HUES6 (cell line): ENCODE data around the gene HMX1.

ENCODE experiments used
- H3K27ac ChIP-seq: 2 replicates; pipeline ENCODE4 v1.7.0; 2013; ENCODE audit warnings: low read depth, mild to moderate bottlenecking, low read length, inconsistent platforms
- H3K27me3 ChIP-seq: 2 replicates; pipeline ENCODE4 v1.6.1; 2013; ENCODE audit warnings: low read length; ENCODE audit not compliant: control insufficient read depth, insufficient read depth
- H3K36me3 ChIP-seq: 2 replicates; pipeline ENCODE4 v1.6.1; 2013; ENCODE audit warnings: low read length; ENCODE audit not compliant: control insufficient read depth, insufficient read depth
- H3K4me1 ChIP-seq: 2 replicates; pipeline ENCODE4 v1.6.1; 2013; ENCODE audit warnings: low read length; ENCODE audit not compliant: control insufficient read depth, insufficient read depth
- H3K4me3 ChIP-seq: 2 replicates; pipeline ENCODE4 v1.5.1; 2013; ENCODE audit warnings: low read depth, low read length
- H3K9ac ChIP-seq: one replicate; pipeline ENCODE4 v1.6.1; 2013; ENCODE audit warnings: mild to moderate bottlenecking, low read length
- H3K9me3 ChIP-seq: 2 replicates; pipeline ENCODE4 v1.6.1; 2013; ENCODE audit warnings: low read depth, low read length; ENCODE audit not compliant: control insufficient read depth, insufficient read depth

HMX1 gene

GRCh38 chr4:8858701-8859210 is 12.9 kb downstream of the HMX1 start:
- H3K9ac ChIP-seq: no peak overlapping the region
- peaks cover 50% of the 10 kb centered on the region for H3K4me1 ChIP-seq
- H3K4me3 ChIP-seq: peak overlapping the region; percentile 57

GRCh38 chr4:8857766-8858700 is 13.6 kb downstream of the HMX1 start:
- Histone ChIP-seq H3K4me3 (peak overlapping the region; percentile 57), H3K9ac (peak overlapping the region; percentile 15), H3K9me3 (no peaks in the 10 kb centered on the region), H3K27me3 (peaks cover 95% of the 10 kb centered on the region), H3K4me1 (peaks cover 49% of the 10 kb centered on the region), H3K36me3 (no peaks in the 10 kb centered on the region), H3K27ac (no peak overlapping the region)

More at GRCh38 chr4:8858701-8859210, 12.9 kb downstream of the HMX1 start:
- peaks cover 99% of the 10 kb centered on the region for H3K27me3 ChIP-seq
- no peaks in the 10 kb centered on the region for H3K36me3 ChIP-seq
- H3K27ac ChIP-seq: no peak overlapping the region
- H3K9me3 ChIP-seq: no peaks in the 10 kb centered on the region

- H3K4me3 ChIP-seq: peak overlapping the region; percentile 57
- H3K27me3 ChIP-seq: peaks cover 92% of the 10 kb centered on the region
Measured at GRCh38 chr4:8856835-8857621, 14.6 kb downstream of the HMX1 start.

DNA sequence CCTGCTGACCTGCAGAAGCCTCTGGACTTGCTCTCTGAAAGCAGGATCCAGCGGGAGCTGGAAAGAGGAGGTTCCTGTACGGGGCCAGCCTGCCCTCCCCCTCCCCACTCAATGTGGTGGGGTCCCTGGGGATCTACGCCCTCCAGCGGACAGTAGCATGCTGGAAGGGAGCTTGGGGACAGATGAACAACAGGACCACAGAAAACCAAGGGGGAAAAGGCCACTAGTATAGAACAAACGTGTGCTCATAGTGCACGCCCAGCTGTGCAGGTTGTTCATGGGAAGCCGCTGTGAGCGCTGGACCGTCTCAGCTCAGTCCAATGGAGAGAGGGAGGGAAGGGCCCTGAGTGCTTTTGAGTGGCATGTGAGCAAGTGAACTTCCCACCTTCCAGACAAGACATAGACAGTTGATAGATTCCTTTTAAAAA is 15.8 kb downstream of the HMX1 start:
- Histone ChIP-seq H3K9ac (no peak overlapping the region), H3K27me3 (peaks cover 80% of the 10 kb centered on the region), H3K4me3 (peak overlapping the region; percentile 21), H3K4me1 (peaks cover 40% of the 10 kb centered on the region), H3K27ac (no peak overlapping the region), H3K9me3 (no peaks in the 10 kb centered on the region), H3K36me3 (no peaks in the 10 kb centered on the region)

More at GRCh38 chr4:8856835-8857621, 14.6 kb downstream of the HMX1 start:
- Histone ChIP-seq H3K27ac (no peak overlapping the region), H3K9me3 (no peaks in the 10 kb centered on the region), H3K36me3 (no peaks in the 10 kb centered on the region), H3K4me1 (peaks cover 44% of the 10 kb centered on the region), H3K9ac (no peak overlapping the region)

DNA sequence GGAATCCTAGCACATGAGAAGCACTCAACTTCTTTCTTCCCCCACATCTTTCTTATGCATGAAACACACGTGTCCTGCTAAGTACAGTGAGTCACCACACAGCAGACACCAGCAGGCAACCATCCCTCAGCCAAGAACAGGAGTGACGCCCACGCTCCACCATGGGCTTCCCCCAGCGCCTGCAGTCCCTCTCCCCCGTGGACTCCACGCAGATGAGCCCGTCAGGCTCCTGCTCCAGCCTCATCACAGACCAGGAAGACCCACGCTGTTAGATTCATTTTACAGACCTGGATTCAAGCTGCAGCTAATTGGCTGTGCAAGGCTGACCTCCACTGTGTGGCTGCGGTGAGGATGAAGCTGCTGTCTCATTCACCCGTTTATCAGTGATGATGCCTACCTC is 16.7 kb downstream of the HMX1 start:
- no peaks in the 10 kb centered on the region for H3K36me3 ChIP-seq
- H3K27me3 ChIP-seq: peaks cover 79% of the 10 kb centered on the region
- no peak overlapping the region for H3K9ac ChIP-seq
- H3K27ac ChIP-seq: no peak overlapping the region
- no peak overlapping the region; the same call in 1 of the 2 replicates for H3K4me3 ChIP-seq
- no peaks in the 10 kb centered on the region for H3K9me3 ChIP-seq
- H3K4me1 ChIP-seq: peaks cover 35% of the 10 kb centered on the region

GRCh38 chr4:8854016-8854415 is 17.6 kb downstream of the HMX1 start:
- peaks cover 31% of the 10 kb centered on the region for H3K4me1 ChIP-seq
- H3K27ac ChIP-seq: no peak overlapping the region
- H3K9me3 ChIP-seq: no peaks in the 10 kb centered on the region
- H3K27me3 ChIP-seq: peaks cover 78% of the 10 kb centered on the region
- no peaks in the 10 kb centered on the region for H3K36me3 ChIP-seq
- H3K4me3 ChIP-seq: no peak overlapping the region
- H3K9ac ChIP-seq: no peak overlapping the region

DNA sequence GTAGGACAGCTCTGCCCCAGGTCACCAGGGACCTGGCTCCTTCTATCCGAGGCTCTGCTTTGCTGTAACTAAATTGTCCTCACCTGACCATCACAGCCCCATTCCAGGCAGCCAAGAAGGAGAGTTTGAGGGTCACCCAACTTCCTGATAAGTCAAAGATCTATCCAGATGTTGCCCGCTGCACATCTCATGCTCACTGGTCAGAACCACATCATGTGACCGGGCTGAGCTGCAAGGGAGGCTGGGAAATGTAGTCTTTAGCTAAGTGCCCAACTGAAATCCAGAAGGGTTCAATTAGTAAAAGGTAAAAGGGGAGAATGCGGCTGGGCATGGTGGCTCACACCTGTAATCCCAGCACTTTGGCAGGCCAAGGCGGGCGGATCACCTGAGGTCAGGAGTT is 18.4 kb downstream of the HMX1 start:
- Histone ChIP-seq H3K4me1 (peaks cover 26% of the 10 kb centered on the region), H3K27ac (no peak overlapping the region), H3K36me3 (no peaks in the 10 kb centered on the region), H3K9ac (no peak overlapping the region), H3K9me3 (no peaks in the 10 kb centered on the region), H3K4me3 (no peak overlapping the region), H3K27me3 (peaks cover 76% of the 10 kb centered on the region)

GRCh38 chr4:8852118-8852704 is 19.4 kb downstream of the HMX1 start:
- peaks cover 66% of the 10 kb centered on the region for H3K27me3 ChIP-seq
- no peaks in the 10 kb centered on the region for H3K36me3 ChIP-seq
- peaks cover 22% of the 10 kb centered on the region for H3K4me1 ChIP-seq
- no peak overlapping the region for H3K9ac ChIP-seq
- H3K4me3 ChIP-seq: no peak overlapping the region
- H3K9me3 ChIP-seq: no peaks in the 10 kb centered on the region
- H3K27ac ChIP-seq: no peak overlapping the region

GRCh38 chr4:8851321-8852117 is 20.1 kb downstream of the HMX1 start:
- peaks cover 22% of the 10 kb centered on the region for H3K4me1 ChIP-seq
- H3K27me3 ChIP-seq: peaks cover 59% of the 10 kb centered on the region
- H3K27ac ChIP-seq: no peak overlapping the region
- no peak overlapping the region for H3K4me3 ChIP-seq
- no peaks in the 10 kb centered on the region for H3K36me3 ChIP-seq
- no peaks in the 10 kb centered on the region for H3K9me3 ChIP-seq
- H3K9ac ChIP-seq: no peak overlapping the region

DNA sequence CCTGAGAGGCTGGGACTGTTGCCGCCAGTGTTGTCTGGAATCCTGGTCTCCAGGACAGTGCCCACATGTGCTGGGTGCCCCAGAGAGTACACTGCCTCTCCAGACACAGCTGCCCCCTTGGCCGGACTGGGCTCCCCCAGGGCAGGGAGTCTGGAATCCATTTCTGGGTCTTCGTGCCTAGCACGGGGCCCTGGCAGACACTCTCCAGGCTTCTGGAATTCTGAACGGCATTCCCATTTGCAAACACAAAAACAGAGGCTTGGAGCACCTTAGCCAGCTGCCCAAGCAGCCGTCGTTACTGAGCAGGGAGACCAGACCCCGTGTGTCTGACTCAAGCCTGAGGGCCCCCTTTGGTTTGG is 20.8 kb downstream of the HMX1 start:
- H3K9ac ChIP-seq: no peak overlapping the region
- peaks cover 18% of the 10 kb centered on the region for H3K4me1 ChIP-seq
- peaks cover 54% of the 10 kb centered on the region for H3K27me3 ChIP-seq
- no peaks in the 10 kb centered on the region for H3K36me3 ChIP-seq
- H3K27ac ChIP-seq: no peak overlapping the region
- no peak overlapping the region for H3K4me3 ChIP-seq
- H3K9me3 ChIP-seq: no peaks in the 10 kb centered on the region
